GM21367 (cell line): Measurements from ENCODE around the gene CWC25.
"Not testable (repeated sequence)": the region's sequence is repeated elsewhere in the genome, so short reads cannot be mapped to it uniquely, and the experiment has no call there.

Experiments used
- ATAC-seq: cut with Tn5 transposase; IDR thresholded peaks from one replicate; pipeline ENCODE4 v1.9.1; 2021; ENCODE audit not compliant: unreplicated experiment

Gene CWC25

DNA sequence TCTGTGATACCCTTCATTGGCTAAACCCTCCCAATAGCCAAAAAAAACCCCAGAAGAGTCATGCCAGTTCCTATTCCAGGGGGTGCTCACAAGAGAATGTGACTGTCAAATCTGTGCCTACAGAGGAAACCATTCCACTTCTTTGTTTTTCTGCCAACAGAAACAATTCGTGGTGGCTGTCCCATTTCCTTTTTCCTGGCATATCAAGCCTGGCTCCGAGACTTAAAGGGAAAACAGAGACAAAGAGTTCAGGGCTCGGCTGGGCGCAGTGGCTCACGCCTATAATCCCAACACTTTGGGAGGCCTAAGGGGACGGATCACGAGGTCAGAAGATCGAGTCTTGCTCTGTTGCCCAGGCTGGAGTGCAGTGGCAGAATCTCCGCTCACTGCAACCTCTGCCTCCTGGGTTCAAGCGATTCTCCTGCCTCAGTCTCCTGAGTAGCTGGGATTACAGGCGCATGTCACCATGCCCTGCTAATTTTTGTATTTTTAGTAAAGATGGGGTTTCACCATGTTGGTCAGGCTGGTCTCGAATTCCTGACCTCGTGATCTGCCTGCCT is 34.9 kb downstream of the CWC25 start:
- ATAC-seq = not testable (repeated sequence)

DNA sequence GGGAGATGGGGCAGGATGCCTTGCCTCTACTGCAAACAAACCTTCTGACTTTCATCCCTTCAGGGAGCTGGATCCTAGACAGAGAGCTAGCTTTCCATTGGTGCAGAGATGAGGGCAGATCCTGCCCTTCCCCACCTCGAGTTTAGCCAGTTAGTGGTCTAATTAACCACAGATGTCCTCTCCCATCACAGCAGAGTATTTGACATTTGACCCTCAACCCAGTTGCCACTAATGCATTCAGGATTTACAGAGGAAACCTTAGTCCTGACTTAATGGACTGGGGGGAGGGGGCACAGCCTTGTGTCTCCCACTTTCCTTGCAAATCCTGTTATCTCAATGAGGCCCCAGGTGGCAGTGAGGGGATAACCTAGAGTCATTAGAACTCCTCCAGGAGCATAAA is 35.9 kb downstream of the CWC25 start:
- no peak for ATAC-seq

DNA sequence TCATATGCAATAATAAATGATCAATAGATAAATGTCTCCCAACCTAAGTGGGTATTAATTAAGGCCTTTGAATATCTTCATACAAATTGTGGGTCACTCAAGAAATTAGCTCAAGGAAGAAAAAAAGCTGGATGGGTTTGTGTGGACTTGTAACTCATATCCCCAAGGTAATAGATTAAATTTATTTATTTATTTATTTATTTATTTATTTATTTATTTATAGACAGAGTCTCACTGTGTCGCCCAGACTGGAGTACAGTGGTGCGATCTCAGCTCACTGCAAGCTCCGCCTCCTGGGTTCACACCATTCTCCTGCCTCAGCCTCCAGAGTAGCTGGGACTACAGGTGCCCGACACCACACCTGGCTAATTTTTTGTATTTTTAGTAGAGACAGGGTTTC is 37.1 kb downstream of the CWC25 start:
- ATAC-seq = not testable (repeated sequence)

DNA sequence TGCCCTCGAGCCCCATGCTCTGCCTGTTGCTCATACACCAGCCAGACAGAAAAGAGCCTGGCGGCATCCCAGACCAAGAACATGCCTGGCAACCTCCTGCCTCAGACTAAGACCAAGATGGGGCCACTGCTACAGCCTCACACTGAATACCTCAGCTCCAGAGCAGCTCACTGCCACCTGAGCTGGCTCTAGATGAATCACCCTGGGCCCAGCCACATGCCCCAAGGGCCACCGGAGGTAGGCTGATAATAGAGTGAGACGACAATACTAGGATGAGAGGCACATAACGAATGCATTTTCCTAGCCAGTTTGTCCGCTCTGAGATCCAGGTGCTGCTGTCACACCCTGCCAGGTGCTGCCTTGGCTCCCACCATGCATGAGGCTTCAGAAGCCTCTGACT is 38.7 kb downstream of the CWC25 start:
- no peak for ATAC-seq

DNA sequence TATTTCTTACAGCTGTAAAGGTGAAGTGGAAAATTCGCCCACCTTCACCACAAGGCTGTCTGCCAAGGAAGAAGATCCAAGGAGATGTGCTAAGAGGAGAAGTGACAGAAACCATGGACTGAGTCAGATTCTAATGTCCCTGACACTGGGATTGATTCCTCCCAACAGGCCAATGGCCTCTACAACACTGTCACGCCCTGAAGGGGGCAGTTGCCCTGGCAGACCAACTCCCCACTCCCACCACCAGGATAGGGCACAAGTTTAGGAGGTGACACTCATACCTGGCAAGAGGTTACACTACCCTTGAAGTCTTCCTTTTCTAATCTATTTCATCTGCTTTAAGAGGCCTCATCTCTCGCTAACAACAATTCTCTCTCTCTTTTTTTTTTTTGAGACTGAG is 41.9 kb downstream of the CWC25 start:
- no peak for ATAC-seq

DNA sequence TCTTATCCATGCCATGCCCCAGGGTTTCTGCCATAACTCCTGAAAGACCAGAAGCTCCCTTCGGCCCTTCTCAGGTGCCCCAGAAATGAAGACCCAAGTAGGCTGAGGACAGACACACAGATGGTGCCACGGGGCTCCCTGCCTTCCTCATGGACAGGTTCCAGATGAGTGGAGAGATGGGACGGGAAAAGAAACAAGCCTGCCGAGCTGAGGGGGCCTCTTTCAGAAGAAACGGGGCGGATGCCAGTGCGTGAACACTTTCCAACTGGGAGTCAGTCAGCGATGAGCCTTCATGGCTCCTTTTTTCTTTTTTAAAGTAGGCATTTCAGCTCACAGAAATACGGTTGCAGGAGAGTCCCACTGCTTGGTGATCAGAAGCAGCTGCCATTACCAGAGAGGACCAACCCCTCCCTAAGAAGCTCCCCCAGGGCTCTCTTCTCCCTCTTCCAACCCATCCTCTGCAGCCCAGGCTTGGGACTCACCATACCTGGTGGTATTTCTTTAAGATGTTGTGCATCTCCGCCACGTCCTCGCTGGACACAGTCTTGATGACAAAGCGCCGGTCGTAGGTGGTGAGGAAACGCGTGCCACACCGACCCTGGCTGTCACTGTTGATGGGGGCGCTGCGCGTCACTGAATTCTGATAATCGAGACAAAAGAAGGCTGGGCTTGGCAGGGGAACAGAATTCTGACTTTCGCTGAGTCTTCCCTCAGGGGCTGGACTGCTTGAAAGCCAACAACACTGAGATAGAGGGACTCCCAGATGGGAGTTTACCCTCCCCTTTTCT is 45.0 kb downstream of the CWC25 start:
- ATAC-seq = no peak

DNA sequence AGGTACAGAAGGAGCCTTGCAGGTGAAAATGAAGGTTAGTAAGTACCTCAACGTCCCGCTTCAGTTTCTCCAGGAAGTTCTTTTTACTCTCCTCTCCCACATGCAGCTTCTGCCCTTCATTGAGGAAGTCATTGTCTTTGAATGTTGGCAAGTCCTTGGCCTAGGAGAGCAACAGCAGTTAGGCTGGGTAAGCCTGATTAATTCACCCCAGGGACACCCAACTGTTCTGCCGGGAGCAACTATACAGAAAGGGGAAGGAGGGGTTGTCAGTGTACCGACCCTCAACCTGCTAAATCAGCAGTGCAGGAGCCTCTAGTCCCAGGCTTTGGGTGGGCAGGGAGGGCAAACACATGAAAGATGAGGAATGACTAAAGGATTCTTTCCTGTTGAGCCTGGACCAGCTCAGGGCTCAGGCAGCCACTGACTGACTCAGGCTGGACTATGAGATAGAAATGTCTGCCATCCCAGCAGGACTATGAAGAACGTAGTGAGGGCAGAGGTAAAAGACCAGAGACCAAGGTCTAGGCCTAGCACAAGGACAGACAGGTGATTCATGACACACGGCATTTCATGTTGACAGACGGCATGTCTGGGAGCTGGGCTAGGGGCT is 47.4 kb downstream of the CWC25 start:
- no peak for ATAC-seq

DNA sequence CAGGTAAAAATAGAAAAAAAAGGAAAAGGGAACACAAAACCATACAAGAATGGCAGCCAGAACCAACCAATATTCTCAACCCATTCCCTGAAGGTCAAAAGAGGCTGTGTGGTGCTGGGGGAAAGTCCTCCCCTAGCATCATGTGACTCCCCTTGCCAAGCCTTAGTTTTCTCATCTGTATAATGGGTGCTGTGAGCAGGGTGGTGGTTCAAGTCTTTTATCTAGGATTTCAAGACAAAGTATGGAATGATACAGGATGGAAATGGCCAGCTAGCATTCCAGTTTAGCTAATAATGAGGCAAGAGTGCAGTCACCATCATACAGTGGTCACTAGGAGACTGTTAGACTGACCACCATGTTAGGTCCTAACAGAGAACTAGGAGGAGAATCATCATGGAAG is 51.9 kb downstream of the CWC25 start:
- ATAC-seq = no peak

DNA sequence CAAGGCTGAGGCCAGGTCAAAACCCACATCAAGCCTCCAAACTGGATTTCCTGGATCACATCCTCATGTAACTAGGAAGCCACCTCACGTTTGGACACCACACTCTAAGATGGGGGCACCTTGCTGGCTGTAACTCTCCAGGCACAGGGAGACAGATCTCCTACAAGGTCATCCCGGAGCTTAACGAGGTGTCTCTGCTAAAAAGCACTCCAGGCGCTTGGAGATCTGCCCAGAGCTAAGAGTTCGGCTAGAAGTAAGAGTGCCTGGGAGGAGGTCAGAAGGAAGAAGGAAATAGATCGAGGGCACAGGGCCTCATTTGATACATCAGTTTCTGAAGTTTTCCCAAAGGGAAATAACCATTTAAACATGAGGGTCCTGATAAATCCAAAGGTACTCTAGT is 56.7 kb downstream of the CWC25 start:
- no peak for ATAC-seq

DNA sequence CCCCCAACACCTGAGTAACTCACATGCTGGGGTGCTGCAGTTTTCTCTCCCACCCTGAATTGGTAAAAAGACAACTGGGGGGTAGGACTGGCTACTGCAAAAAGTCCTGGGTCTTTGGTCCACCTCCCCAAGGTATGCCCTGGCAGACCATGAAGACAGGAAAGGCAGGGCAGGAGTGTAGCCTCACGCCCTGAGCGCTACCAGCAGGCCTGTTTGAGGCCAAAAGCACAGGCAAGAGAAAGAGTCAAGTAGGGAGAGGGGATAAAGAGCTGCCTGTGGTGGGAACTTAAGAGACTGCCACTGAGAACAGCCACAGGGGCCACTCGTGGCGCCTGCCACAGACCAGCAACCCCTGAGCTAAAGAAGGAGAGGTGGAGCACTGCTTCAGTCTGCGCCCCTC is 58.8 kb downstream of the CWC25 start:
- no peak for ATAC-seq

DNA sequence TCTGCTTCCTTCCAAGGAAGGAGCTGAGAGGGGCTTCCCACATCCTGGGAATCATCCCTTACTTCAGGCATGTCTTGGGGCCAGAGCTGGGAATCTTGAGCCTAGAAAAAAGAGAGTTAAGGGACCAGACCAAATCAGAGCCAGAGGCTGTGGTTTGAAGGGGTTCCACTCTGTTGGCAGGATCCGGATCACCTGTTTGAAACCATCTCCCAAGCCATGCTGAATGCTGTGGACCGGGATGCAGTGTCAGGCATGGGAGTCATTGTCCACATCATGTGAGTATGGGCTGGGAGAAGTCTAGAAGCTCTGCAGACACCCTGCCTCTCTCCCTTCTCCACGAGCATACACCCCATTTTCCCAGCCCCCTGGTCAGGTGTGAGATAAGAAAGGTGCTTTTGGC is 62.9 kb downstream of the CWC25 start:
- no peak for ATAC-seq

DNA sequence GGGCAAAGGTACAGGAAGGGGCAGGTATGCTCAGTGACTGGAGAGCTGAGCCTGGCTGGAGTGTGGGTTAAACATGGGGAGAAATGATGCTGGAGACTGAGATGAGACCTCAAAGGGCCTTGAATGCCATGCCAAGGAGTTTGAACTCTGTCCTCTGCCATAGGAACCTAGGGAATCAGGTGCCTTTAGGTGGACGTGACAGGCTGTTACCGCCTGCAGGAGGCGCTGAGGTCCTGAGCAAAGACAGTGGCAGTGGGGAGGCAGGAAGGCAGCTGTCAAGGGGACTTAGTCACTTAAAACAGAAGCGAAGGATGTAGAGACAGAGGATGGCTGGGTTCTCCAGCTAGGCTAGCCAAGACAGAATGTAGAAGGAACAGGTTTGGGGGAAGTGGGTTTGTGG is 63.5 kb downstream of the CWC25 start:
- no peak for ATAC-seq

DNA sequence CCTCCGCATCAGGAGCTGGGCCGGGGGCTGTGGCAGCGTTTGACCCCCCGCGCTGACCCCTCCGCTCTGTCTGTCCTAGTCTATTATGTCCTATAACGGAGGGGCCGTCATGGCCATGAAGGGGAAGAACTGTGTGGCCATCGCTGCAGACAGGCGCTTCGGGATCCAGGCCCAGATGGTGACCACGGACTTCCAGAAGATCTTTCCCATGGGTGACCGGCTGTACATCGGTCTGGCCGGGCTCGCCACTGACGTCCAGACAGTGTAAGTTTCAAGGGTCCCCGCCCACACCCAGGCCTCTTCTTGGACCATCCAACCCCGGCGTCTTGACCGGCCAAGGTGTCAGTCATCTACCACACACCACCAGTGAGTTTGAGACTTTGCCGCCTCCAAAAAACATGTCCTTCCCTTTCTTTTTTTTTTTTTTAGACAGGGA is 72.0 kb downstream of the CWC25 start:
- no peak for ATAC-seq

DNA sequence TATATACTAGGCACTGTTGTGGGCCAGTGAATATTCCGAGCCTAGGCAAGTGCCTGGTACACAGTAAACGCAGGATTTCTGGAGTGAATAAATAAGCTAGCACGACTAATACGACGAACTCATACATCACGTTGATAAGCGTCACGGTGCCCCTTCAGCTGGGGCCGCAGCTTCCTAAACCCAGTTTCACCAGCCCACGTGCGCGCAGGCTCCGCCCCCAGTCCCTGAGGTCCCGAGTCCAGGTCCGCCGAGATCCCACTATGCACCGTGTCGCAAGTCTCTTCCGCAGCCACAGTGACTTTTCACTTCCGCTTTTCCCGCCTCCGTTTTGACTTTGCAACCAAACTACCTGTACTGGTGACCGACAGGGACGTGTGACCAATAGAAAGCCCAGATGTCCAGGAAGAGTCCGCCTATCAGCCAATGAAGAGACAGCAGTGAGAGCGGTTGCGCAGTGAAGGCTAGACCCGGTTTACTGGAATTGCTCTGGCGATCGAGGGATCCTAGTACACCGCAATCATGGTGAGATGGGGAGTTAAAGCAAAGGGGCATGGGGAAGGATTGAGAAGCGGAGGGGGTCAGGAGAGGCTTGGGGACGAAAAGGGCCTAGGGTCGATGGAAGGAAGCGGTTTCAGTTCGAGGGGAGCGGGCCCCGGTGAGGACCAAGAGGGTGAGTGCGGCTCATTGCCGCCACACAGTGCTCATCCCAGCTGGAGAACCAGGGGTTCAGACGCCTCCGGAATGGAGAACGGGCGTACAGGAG is 72.6 kb downstream of the CWC25 start, which contains the start of gene PSMB3:
PSMB3 (plus strand) TSS at position 434 of the 763 bp plus-strand sequence; CDS start at position 520, 86 bp downstream.
- ATAC-seq = peak; percentile 63

DNA sequence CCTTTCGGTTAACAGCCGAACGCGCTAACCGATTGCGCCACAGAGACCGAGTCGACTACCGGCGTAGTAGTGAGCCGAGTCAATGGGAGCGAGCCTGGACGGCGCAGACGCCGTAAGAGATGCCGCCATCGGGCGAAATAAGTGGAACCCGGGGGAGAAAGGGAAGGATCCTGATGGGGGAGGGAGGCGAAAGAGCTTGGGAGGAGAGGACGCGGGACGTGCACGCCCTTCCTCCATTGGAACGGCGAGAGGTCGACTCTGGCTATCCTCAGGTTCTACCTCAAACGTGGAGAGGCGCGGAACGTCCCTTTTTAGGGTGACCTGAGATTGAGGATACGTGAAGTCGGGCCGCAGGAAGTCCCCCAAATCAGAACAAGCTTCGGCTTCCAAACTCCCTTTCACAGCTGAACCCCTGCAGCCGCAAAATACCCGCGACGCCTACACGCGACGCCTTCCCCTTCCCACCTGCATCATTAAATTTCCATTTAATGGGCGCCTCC is 73.3 kb downstream of the CWC25 start:
- no peak for ATAC-seq

DNA sequence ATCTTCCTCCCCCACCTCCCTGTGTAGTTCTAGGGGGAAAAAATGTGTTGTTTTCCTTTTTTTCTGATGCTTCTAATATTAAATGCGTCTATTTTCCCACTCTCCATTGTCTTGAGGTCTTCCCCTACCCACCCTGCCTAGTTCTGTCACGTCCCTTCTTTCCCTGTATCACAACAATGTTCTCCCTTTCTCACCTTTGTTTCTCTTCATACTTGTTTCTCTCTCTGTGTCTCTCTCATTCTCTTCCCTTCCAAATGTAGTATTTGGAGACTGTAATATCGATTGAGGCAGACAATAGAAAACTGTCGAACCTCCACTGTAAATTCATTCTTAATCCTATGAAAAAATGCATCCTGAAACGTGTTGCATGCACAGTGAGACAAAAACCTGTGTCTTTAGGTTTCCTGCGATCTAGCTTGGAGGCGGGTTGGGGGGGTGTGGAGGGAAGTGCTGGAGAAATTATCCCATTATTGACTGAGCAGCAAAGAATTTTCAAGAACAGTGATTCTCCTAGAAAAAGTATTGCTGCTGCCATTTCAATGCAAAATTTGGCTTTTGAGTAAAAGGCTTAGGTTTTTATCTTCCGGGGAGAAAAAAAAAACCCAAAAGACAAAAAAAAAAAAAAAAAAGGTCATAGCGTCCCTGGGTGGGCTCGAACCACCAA is 73.8 kb downstream of the CWC25 start:
- no peak for ATAC-seq
